ENCODE measurements around the gene SEMA3C.

SEMA3C gene

GRCh38 chr7:80847895-80848294, 71.0 kb downstream of the SEMA3C start:
- DNase-seq = no peak

- DNase-seq = no peak
Observed at GRCh38 chr7:80847027-80847426, 71.8 kb downstream of the SEMA3C start.

- no peak for DNase-seq
Observed at GRCh38 chr7:80844916-80845315, 73.9 kb downstream of the SEMA3C start.

GRCh38 chr7:80843018-80843677, 75.7 kb downstream of the SEMA3C start:
- DNase-seq = no peak

- no peak for DNase-seq
Observed at GRCh38 chr7:80842022-80842790, 76.6 kb downstream of the SEMA3C start.

GRCh38 chr7:80841423-80841955, 77.4 kb downstream of the SEMA3C start:
- DNase-seq = no peak

GRCh38 chr7:80840681-80841080, 78.2 kb downstream of the SEMA3C start:
- DNase-seq = no peak

GRCh38 chr7:80839855-80840254, 79.0 kb downstream of the SEMA3C start:
- no peak for DNase-seq

- DNase-seq = no peak
Observed at GRCh38 chr7:80838643-80839042, 80.2 kb downstream of the SEMA3C start.

GRCh38 chr7:80837345-80837744, 81.5 kb downstream of the SEMA3C start:
- no peak for DNase-seq

GRCh38 chr7:80835251-80835650, 83.6 kb downstream of the SEMA3C start:
- DNase-seq = no peak

- no peak for DNase-seq
Observed at GRCh38 chr7:80833289-80834268, 85.3 kb downstream of the SEMA3C start.

GRCh38 chr7:80832006-80832405, 86.8 kb downstream of the SEMA3C start:
- DNase-seq = no peak

- DNase-seq = no peak
Observed at GRCh38 chr7:80830584-80831285, 88.1 kb downstream of the SEMA3C start.

- no peak for DNase-seq
Observed at GRCh38 chr7:80830010-80830409, 88.8 kb downstream of the SEMA3C start.

GRCh38 chr7:80829527-80829926, 89.3 kb downstream of the SEMA3C start:
- DNase-seq = no peak

- no peak for DNase-seq
Observed at GRCh38 chr7:80827239-80827633, 91.6 kb downstream of the SEMA3C start.

GRCh38 chr7:80826520-80827238, 92.2 kb downstream of the SEMA3C start:
- DNase-seq = no peak

GRCh38 chr7:80825499-80825898, 93.4 kb downstream of the SEMA3C start:
- no peak for DNase-seq

GRCh38 chr7:80824253-80824652, 94.6 kb downstream of the SEMA3C start:
- no peak for DNase-seq

GRCh38 chr7:80823057-80823456, 95.8 kb downstream of the SEMA3C start:
- DNase-seq = no peak

Data from CD4-positive, alpha-beta T cell treated with Interleukin-17A for 1 hour (primary cell).